ENCODE results near the gene MYO1D.

DNA sequence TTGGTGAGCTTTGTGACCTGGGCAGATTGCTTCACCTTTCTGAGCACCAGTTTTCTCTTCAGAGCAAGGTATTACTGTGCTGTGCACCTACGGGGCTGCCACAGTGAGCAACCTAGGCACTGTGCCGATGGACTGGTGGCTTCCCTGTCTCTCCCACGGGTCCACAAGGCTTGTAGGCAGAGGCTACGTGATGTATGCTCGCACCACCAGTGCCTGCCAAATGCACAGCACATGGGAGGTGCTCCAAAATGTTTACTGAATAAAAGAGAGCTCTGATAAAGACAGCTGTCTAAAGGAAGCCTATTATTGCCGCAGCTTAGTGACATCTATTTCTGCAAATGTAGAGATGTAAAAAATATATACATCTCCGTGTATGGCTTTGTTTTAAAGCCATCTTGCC lies 251.0 kb downstream of the MYO1D start:
- TF ChIP-seq, protein P1, sequence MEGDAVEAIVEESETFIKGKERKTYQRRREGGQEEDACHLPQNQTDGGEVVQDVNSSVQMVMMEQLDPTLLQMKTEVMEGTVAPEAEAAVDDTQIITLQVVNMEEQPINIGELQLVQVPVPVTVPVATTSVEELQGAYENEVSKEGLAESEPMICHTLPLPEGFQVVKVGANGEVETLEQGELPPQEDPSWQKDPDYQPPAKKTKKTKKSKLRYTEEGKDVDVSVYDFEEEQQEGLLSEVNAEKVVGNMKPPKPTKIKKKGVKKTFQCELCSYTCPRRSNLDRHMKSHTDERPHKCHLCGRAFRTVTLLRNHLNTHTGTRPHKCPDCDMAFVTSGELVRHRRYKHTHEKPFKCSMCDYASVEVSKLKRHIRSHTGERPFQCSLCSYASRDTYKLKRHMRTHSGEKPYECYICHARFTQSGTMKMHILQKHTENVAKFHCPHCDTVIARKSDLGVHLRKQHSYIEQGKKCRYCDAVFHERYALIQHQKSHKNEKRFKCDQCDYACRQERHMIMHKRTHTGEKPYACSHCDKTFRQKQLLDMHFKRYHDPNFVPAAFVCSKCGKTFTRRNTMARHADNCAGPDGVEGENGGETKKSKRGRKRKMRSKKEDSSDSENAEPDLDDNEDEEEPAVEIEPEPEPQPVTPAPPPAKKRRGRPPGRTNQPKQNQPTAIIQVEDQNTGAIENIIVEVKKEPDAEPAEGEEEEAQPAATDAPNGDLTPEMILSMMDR (IDR thresholded peaks at IDR 0.05; ENCODE audit: low read length): no peak
- TF ChIP-seq EZH2 (optimal IDR thresholded peaks at IDR 0.05; ENCODE audit: low read depth, low read length): no peak

All from MM.1S (cell line).